HepG2 (cell line): ENCODE results near the gene AK3. TPM values are rescaled to one million over a fixed set of nuclear protein-coding genes. Genes with fewer than 3 reads are reported as not detected.

Experiments used
- ATAC-seq: fragments of 200-7000 bp; cut with Tn5 transposase; 3 replicates; pipeline ENCODE4 v1.9.1; 2020; ENCODE audit warnings: mild to moderate bottlenecking, moderate library complexity
- BruUV-seq: library from RNA; stranded (reverse); fragments of 400-500 nt; replicated peaks from 2 replicates; lab custom pipeline; 2021; lab: Mats Ljungman, UMichigan
- CTCF ChIA-PET: fragments of 300-600 bp; formaldehyde crosslinking; extraction: SDS; loops from one replicate; lab custom pipeline; 2021; ENCODE audit warnings: low total read pairs, inconsistent platforms, low intra/inter-chr PET ratio; lab: Yijun Ruan, JAX
- POLR2A ChIA-PET: fragments of 350-600 bp; sonication (Branson Sonifier 250); formaldehyde crosslinking; loops from one replicate; lab custom pipeline; 2020; ENCODE audit warnings: antibody characterized with exemption, inconsistent platforms; lab: Yijun Ruan, JAX
- DNase-seq: peaks from one replicate; pipeline ENCODE4 v3.0.0-alpha.2; 2015; ENCODE audit warnings: low spot score
- FAIRE-seq: peaks from 3 replicates; lab custom pipeline; 2011; peaks lifted over from hg19 to GRCh38; lab: Jason Lieb, UNC
- H2AFZ ChIP-seq: one replicate; pipeline ENCODE4 v1.6.1; 2011; ENCODE audit warnings: low read length, inconsistent platforms
- H3K27ac ChIP-seq: fragments of 300-600 bp; 3 replicates; pipeline ENCODE4 v1.8.0; 2011; ENCODE audit warnings: mixed run types, mild to moderate bottlenecking, mixed read lengths, low read length, inconsistent platforms; ENCODE audit not compliant: insufficient read depth; ENCODE audit errors: extremely low read length
- H3K27me3 ChIP-seq, 2 experiments: fragments of 200-600 bp in 1 of 2; 2 replicates in 1 of 2; 3 replicates in 1 of 2; pipeline versions ENCODE4 v1.6.0 to v1.8.0; 2011; ENCODE audit warnings: low read length in 2 of 2, mild to moderate bottlenecking in 2 of 2, moderate library complexity in 2 of 2, inconsistent platforms in 1 of 2; ENCODE audit not compliant: insufficient read depth in 2 of 2, control insufficient read depth in 1 of 2
- H3K36me3 ChIP-seq, 2 experiments: fragments of 200-600 bp in 1 of 2; replicated peaks in 1 of 2; 2 replicates in 1 of 2; 3 replicates in 1 of 2; pipeline versions ENCODE4 v1.5.1 to v1.8.0; 2011; ENCODE audit warnings: low read length in 2 of 2, inconsistent platforms in 1 of 2; ENCODE audit not compliant: insufficient read depth in 2 of 2, control insufficient read depth in 1 of 2
- H3K4me1 ChIP-seq: 2 replicates; pipeline ENCODE4 v1.5.1; 2012; ENCODE audit warnings: low read length, inconsistent platforms; ENCODE audit not compliant: insufficient read depth
- H3K4me2 ChIP-seq: 2 replicates; pipeline ENCODE4 v1.6.0; 2011; ENCODE audit warnings: low read depth, low read length, inconsistent platforms
- H3K4me3 ChIP-seq, 3 experiments: fragments of 200-600 bp in 1 of 3; sonication (generic), shearing (Covaris generic) in 1 of 3; replicated peaks in 1 of 3; 2 replicates each; pipeline ENCODE4 v1.5.1; 2011 to 2016; ENCODE audit warnings: low read length in 3 of 3, inconsistent platforms in 2 of 3, low read depth in 2 of 3, mild to moderate bottlenecking in 2 of 3, control low read depth in 1 of 3, mixed read lengths in 1 of 3; ENCODE audit not compliant: insufficient read depth in 1 of 3
- H3K79me2 ChIP-seq: one replicate; pipeline ENCODE4 v1.6.1; 2011; ENCODE audit warnings: low read length, inconsistent platforms; ENCODE audit not compliant: insufficient read depth
- H3K9ac ChIP-seq: 2 replicates; pipeline ENCODE4 v1.6.0; 2011; ENCODE audit warnings: mild to moderate bottlenecking, low read depth, low read length, inconsistent platforms; ENCODE audit not compliant: insufficient read depth
- H3K9me3 ChIP-seq: 2 replicates; pipeline ENCODE4 v1.5.1; 2012; ENCODE audit warnings: mild to moderate bottlenecking, low read length
- H4K20me1 ChIP-seq: 2 replicates; pipeline ENCODE4 v1.6.0; 2011; ENCODE audit warnings: inconsistent platforms, mild to moderate bottlenecking, low read length, moderate library complexity; ENCODE audit not compliant: insufficient read depth
- CREM ChIP-seq, 2 experiments: sonication (generic) in 1 of 2; formaldehyde crosslinking in 1 of 2; IDR thresholded peaks; 2 replicates each; pipeline versions ENCODE4 v1.4.0 to v1.6.1; 2016 to 2020; ENCODE audit warnings: antibody characterized with exemption in 1 of 2, mild to moderate bottlenecking in 1 of 2, missing genetic modification reagents in 1 of 2
- GATAD2A ChIP-seq: IDR thresholded peaks from 2 replicates; pipeline ENCODE4 v1.6.1; 2016
- LCORL ChIP-seq, 2 experiments: fragments of 450-650 bp in 1 of 2; sonication (generic) in 1 of 2; formaldehyde crosslinking in 1 of 2; IDR thresholded peaks; 2 replicates each; pipeline versions ENCODE4 v1.5.0 to v1.6.1; 2017 to 2020; ENCODE audit warnings: antibody characterized with exemption in 1 of 2, missing genetic modification reagents in 1 of 2
- MZF1 ChIP-seq: sonication (generic); formaldehyde crosslinking; IDR thresholded peaks from 2 replicates; pipeline ENCODE4 v1.8.1; 2023; ENCODE audit warnings: mild to moderate bottlenecking, missing genetic modification reagents, borderline replicate concordance
- NR3C1 ChIP-seq: sonication (generic); formaldehyde crosslinking; IDR thresholded peaks from 2 replicates; pipeline ENCODE4 v1.4.0; 2020; ENCODE audit warnings: missing genetic modification reagents
- RAD21 ChIP-seq: fragments of 450-650 bp; formaldehyde crosslinking; IDR thresholded peaks from 2 replicates; pipeline ENCODE4 v1.5.0; 2020; ENCODE audit warnings: mild to moderate bottlenecking
- SMARCE1 ChIP-seq: fragments of 450-650 bp; IDR thresholded peaks from 2 replicates; pipeline ENCODE4 v1.6.1; 2017; ENCODE audit warnings: borderline replicate concordance
- SMC3 ChIP-seq: IDR thresholded peaks from 2 replicates; pipeline ENCODE4 v1.6.1; 2011; ENCODE audit warnings: low read length, improper control_type of control experiment
- STAG1 ChIP-seq: sonication (generic); formaldehyde crosslinking; IDR thresholded peaks from 2 replicates; pipeline ENCODE4 v1.4.0; 2020; ENCODE audit warnings: missing genetic modification reagents
- ZNF367 ChIP-seq: sonication (generic); formaldehyde crosslinking; IDR thresholded peaks from 2 replicates; pipeline ENCODE4 v1.4.0; 2020; ENCODE audit warnings: missing genetic modification reagents, borderline replicate concordance
- ZNF564 ChIP-seq: sonication (generic); formaldehyde crosslinking; IDR thresholded peaks from 2 replicates; pipeline ENCODE4 v1.8.1; 2023; ENCODE audit warnings: mild to moderate bottlenecking, missing genetic modification reagents
- ZNF776 ChIP-seq: sonication (generic); formaldehyde crosslinking; IDR thresholded peaks from 2 replicates; pipeline ENCODE4 v1.4.0; 2020; ENCODE audit warnings: mild to moderate bottlenecking, missing genetic modification reagents
- WGBS: methylation state at CpG from one replicate; pipeline ENCODE4 v1.1.6; 2017; ENCODE audit warnings: low lambda C conversion rate; 5-methylcytosine and 5-hydroxymethylcytosine counted together
- in situ Hi-C: cut with HindIII; loops from 2 replicates; pipeline ENCODE4 v1.10.0; 2017; ENCODE audit warnings: low pct_unique_long_range_greater_than_20kb; ENCODE audit not compliant: extremely low pct_ligation_motif_present
- intact Hi-C: fragments of 100-400 bp; cut with micrococcal nuclease; formaldehyde crosslinking; loops from one replicate; pipeline ENCODE4 v1.10.0; 2022; ENCODE audit not compliant: unreplicated experiment
- polyA plus RNA-seq, 8 experiments: library from polyadenylated mRNA; depleted of rRNA in 3 of 8; stranded (reverse) in 7 of 8; unstranded in 1 of 8; fragments of >200 nt; fragmentation: Illumina TruSeq in 4 of 8; extraction: Trizol in 4 of 8; gene quantifications; 2 replicates each; pipeline versions ENCODE4 v1.2.1 to v1.2.3, GENCODE V29; 2011 to 2016; ENCODE audit warnings: low read depth in 4 of 8, missing spikeins in 1 of 8, mixed read lengths in 1 of 8; ENCODE audit not compliant: insufficient read depth in 1 of 8
- total RNA-seq, 5 experiments: library from RNA; depleted of rRNA; stranded (reverse); fragments of >200 nt; fragmentation: Illumina TruSeq; extraction: Trizol; gene quantifications; 2 replicates each; pipeline ENCODE4 v1.2.3, GENCODE V29; 2016; ENCODE audit warnings: low read depth in 1 of 5
- TF ChIP-seq, protein P1 (sequence below): sonication (generic); formaldehyde crosslinking; IDR thresholded peaks from 2 replicates; pipeline ENCODE4 v1.5.0; 2020; ENCODE audit warnings: mild to moderate bottlenecking, missing genetic modification reagents, moderate library complexity
- TF ChIP-seq, protein P2 (sequence below): IDR thresholded peaks from 2 replicates; pipeline ENCODE4 v1.6.1; 2016; ENCODE audit warnings: missing biosample characterization, missing genetic modification reagents, low read depth

Gene AK3
- total and polyA plus RNA-seq, 2 of the 13 experiments (the other 11 are each of a cell fraction or from before 2014, with no cell fraction given): 76.8 to 109 TPM

DNA sequence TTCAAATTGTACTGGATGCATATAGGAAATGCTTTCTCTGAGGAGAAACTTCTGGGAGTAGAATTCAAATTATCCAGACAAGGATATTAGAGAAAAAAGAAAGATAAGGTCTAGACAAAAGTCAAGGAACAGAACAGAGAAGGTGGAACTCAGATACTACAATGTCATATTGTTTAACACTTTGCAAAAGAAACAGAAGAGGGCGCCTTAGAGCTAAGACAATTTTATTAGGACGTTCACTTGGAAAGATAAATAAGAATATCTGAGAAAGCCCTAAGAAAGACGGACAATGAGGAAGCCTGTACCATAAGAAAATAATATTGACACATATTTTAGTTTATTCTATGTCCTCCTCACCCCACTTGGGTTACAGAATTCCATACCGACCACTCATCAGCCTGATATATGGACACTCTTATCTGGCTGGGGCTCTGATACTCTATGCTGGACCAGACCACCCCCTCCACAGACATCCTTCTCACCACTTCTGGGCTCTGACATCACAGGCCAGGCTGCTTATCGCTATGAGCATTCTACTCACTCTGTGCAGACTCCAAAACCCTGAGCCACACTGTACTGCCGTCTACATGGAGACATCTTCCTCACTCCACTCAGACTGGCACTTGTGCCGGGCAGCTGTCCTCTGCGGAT lies 9.1 kb upstream of the AK3 start:
- H3K36me3 ChIP-seq: no peaks in the 10 kb centered on the region
- CTCF ChIA-PET: interaction anchor here (0.7 to 1.8 kb wide), 4 partner anchors 9 to 238 kb away, joined by 3 to 4 read pairs (median 3); partner anchors contain the start of gene AK3
- H4K20me1 ChIP-seq: no peaks in the 10 kb centered on the region
- no peak overlapping the region for H3K27ac ChIP-seq
- H3K79me2 ChIP-seq: no peaks in the 10 kb centered on the region
- no TSS peak for BruUV-seq
- 21% methylated on average over 8 of the region's 8 CpGs for WGBS
- DNase-seq: no peak
- TF ChIP-seq MZF1 (CRISPR knock-in tag) (no peak), RAD21 (CRISPR knock-in tag) (peak; percentile 33; the same call in 1 of the 2 replicates), SMARCE1 (no peak), GATAD2A (CRISPR knock-in tag) (no peak), SMC3 (peak; percentile 48), ZNF776 (CRISPR knock-in tag) (no peak), LCORL (IDR thresholded peaks at IDR 0.05) (no peak), LCORL (CRISPR knock-in tag; IDR thresholded peaks at IDR 0.05) (no peak), ZNF564 (0 out of 2 replicates have a peak, but pooled peaks have one; percentile 10), ZNF367 (CRISPR knock-in tag) (no peak), NR3C1 (no peak), STAG1 (CRISPR knock-in tag) (peak; percentile 60), CREM (IDR thresholded peaks at IDR 0.05) (no peak), CREM (CRISPR knock-in tag; IDR thresholded peaks at IDR 0.05) (no peak)
- TF ChIP-seq, protein P1, sequence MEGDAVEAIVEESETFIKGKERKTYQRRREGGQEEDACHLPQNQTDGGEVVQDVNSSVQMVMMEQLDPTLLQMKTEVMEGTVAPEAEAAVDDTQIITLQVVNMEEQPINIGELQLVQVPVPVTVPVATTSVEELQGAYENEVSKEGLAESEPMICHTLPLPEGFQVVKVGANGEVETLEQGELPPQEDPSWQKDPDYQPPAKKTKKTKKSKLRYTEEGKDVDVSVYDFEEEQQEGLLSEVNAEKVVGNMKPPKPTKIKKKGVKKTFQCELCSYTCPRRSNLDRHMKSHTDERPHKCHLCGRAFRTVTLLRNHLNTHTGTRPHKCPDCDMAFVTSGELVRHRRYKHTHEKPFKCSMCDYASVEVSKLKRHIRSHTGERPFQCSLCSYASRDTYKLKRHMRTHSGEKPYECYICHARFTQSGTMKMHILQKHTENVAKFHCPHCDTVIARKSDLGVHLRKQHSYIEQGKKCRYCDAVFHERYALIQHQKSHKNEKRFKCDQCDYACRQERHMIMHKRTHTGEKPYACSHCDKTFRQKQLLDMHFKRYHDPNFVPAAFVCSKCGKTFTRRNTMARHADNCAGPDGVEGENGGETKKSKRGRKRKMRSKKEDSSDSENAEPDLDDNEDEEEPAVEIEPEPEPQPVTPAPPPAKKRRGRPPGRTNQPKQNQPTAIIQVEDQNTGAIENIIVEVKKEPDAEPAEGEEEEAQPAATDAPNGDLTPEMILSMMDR (CRISPR knock-in tag): peak; percentile 57
- TF ChIP-seq, protein P2, sequence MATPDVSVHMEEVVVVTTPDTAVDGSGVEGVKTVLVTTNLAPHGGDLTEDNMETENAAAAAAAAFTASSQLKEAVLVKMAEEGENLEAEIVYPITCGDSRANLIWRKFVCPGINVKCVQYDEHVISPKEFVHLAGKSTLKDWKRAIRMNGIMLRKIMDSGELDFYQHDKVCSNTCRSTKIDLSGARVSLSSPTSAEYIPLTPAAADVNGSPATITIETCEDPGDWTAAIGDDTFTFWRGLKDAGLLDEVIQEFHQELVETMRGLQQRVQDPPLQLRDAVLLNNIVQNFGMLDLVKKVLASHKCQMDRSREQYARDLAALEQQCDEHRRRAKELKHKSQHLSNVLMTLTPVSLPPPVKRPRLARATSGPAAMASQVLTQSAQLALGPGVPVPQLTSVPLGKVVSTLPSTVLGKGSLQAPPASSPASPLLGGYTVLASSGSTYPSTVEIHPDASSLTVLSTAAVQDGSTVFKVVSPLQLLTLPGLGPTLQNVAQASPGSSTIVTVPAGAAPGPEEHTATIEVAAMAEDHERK: no peak
- TF ChIP-seq, all 625 proteins: peak for 5
- Histone ChIP-seq H3K4me1 (no peaks in the 10 kb centered on the region), H3K9me3 (no peaks in the 10 kb centered on the region), H2AFZ (no peak overlapping the region), H3K4me3 (no peak overlapping the region), H3K9ac (no peak overlapping the region), H3K4me2 (no peak overlapping the region), H3K27me3 (no peaks in the 10 kb centered on the region)
- ATAC-seq: no peak; the same call in 2 of the 3 replicates
- in situ Hi-C loops: loop anchor here (25.0 kb wide), 2 partner anchors 687 to 837 kb away; partner anchors contain the start of gene PLGRKT
- intact Hi-C loops: loop anchor here (2.0 kb wide), 1 partner anchor 675 kb away; no protein-coding TSS in a partner anchor
- peak; percentile 66 for FAIRE-seq
- POLR2A ChIA-PET: interaction anchor here (1.7 kb wide), 1 partner anchor 9 kb away, joined by 10 read pairs; the partner anchor contains the start of gene AK3
